Trophoblast cell (in vitro differentiated cells and primary cell): Measurements from ENCODE around the gene BRD3.

ENCODE experiments used
- DNase-seq, 2 donors: peaks; one replicate each; pipeline ENCODE4 v3.0.0-alpha.2; 2016
- H2AFZ ChIP-seq: 2 replicates; pipeline ENCODE4 v1.6.1; 2013; ENCODE audit warnings: low read length, moderate library complexity, mild to moderate bottlenecking; ENCODE audit not compliant: insufficient read depth, poor library complexity
- H2AK5ac ChIP-seq: 2 replicates; pipeline ENCODE4 v1.6.1; 2013; ENCODE audit warnings: mild to moderate bottlenecking, low read length
- H2BK120ac ChIP-seq: 2 replicates; pipeline ENCODE4 v1.6.1; 2013; ENCODE audit warnings: low read length, mild to moderate bottlenecking, moderate library complexity; ENCODE audit not compliant: insufficient read depth, poor library complexity
- H2BK12ac ChIP-seq: 2 replicates; pipeline ENCODE4 v1.6.1; 2013; ENCODE audit warnings: mild to moderate bottlenecking, low read length, moderate library complexity
- H2BK5ac ChIP-seq: 2 replicates; pipeline ENCODE4 v1.6.1; 2013; ENCODE audit warnings: low read length, low read depth, moderate library complexity, mild to moderate bottlenecking; ENCODE audit not compliant: poor library complexity
- H3K14ac ChIP-seq: 2 replicates; pipeline ENCODE4 v1.6.1; 2013; ENCODE audit warnings: mild to moderate bottlenecking, low read length
- H3K18ac ChIP-seq: 2 replicates; pipeline ENCODE4 v1.6.1; 2013; ENCODE audit warnings: mild to moderate bottlenecking, low read length
- H3K23ac ChIP-seq: 2 replicates; pipeline ENCODE4 v1.6.1; 2013; ENCODE audit warnings: low read length
- H3K27ac ChIP-seq: 2 replicates; pipeline ENCODE4 v1.5.1; 2013; ENCODE audit warnings: low read depth, mild to moderate bottlenecking, inconsistent platforms, low read length, moderate library complexity
- H3K27me3 ChIP-seq: 2 replicates; pipeline ENCODE4 v1.6.1; 2013; ENCODE audit warnings: inconsistent platforms, mild to moderate bottlenecking, low read length, moderate library complexity; ENCODE audit not compliant: insufficient read depth
- H3K36me3 ChIP-seq, 2 experiments: 1 replicate in 1 of 2; 2 replicates in 1 of 2; pipeline ENCODE4 v1.6.1; 2013; ENCODE audit warnings: low read length in 2 of 2, mild to moderate bottlenecking in 2 of 2, moderate library complexity in 1 of 2; ENCODE audit not compliant: insufficient read depth in 2 of 2, control insufficient read depth in 1 of 2
- H3K4ac ChIP-seq: 2 replicates; pipeline ENCODE4 v1.6.1; 2013; ENCODE audit warnings: low read depth, mild to moderate bottlenecking, low read length, moderate library complexity
- H3K4me1 ChIP-seq, 2 experiments: 1 replicate in 1 of 2; 2 replicates in 1 of 2; pipeline ENCODE4 v1.6.1; 2013; ENCODE audit warnings: low read length in 2 of 2, mild to moderate bottlenecking in 2 of 2, moderate library complexity in 1 of 2; ENCODE audit not compliant: insufficient read depth in 2 of 2, control insufficient read depth in 1 of 2
- H3K4me2 ChIP-seq: 2 replicates; pipeline ENCODE4 v1.6.1; 2013; ENCODE audit warnings: inconsistent platforms, mild to moderate bottlenecking, low read length, moderate library complexity
- H3K4me3 ChIP-seq: 2 replicates; pipeline ENCODE4 v1.5.1; 2013; ENCODE audit warnings: mild to moderate bottlenecking, low read depth, low read length, inconsistent platforms
- H3K79me1 ChIP-seq: one replicate; pipeline ENCODE4 v1.6.1; 2013; ENCODE audit warnings: low read length
- H3K79me2 ChIP-seq: 2 replicates; pipeline ENCODE4 v1.6.1; 2013; ENCODE audit warnings: low read length, mild to moderate bottlenecking; ENCODE audit not compliant: control insufficient read depth, insufficient read depth, poor library complexity
- H3K9ac ChIP-seq: 2 replicates; pipeline ENCODE4 v1.6.1; 2013; ENCODE audit warnings: mild to moderate bottlenecking, low read length
- H3K9me3 ChIP-seq: 2 replicates; pipeline ENCODE4 v1.6.1; 2013; ENCODE audit warnings: low read depth, mild to moderate bottlenecking, control low read depth, inconsistent platforms, low read length; ENCODE audit not compliant: insufficient read depth
- H4K12ac ChIP-seq: 2 replicates; pipeline ENCODE4 v1.6.1; 2013; ENCODE audit warnings: low read depth, mild to moderate bottlenecking, low read length, moderate library complexity
- H4K8ac ChIP-seq: 2 replicates; pipeline ENCODE4 v1.6.1; 2013; ENCODE audit warnings: low read depth, mild to moderate bottlenecking, low read length, moderate library complexity
- H4K91ac ChIP-seq: one replicate; pipeline ENCODE4 v1.6.1; 2013; ENCODE audit warnings: low read depth, mild to moderate bottlenecking, low read length, moderate library complexity
- WGBS: extraction: QIAGEN DNeasy Blood & Tissue Kit; methylation state at CpG from one replicate; pipeline ENCODE4 v1.1.7; 2013; ENCODE audit warnings: missing lambda C conversion rate; ENCODE audit not compliant: insufficient read length, insufficient coverage; ENCODE audit errors: extremely low coverage; 5-methylcytosine and 5-hydroxymethylcytosine counted together

Gene BRD3

DNA sequence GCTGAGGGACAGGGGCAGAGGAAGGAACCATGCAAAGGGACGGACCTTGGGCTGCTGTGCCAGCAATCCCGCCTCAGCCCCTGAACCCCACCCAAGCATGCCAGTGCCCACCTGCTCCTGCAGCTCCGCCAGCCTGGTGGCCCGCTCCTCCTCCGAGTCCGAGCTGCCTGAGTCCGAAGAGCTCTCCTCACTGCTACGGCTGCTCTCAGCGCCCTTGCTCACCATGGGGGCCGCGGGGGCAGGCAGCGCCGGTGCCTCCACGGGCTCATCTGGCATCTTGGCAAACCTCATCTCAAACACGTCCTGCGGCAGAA is 26.2 kb downstream of the BRD3 start:
- peaks cover 59 to 62% of the 10 kb centered on the region in 2 experiments for H3K36me3 ChIP-seq
- WGBS, result no CpG with 5 or more reads among the region's 16 CpGs
- no peak overlapping the region for H3K23ac ChIP-seq
- H3K27me3 ChIP-seq, result no peaks in the 10 kb centered on the region
- H3K4me2 ChIP-seq, result no peak overlapping the region
- peaks cover 4% of the 10 kb centered on the region for H3K9me3 ChIP-seq
- H3K79me2 ChIP-seq, result no peaks in the 10 kb centered on the region
- H3K4ac ChIP-seq, result no peak overlapping the region
- no peak overlapping the region for H2BK12ac ChIP-seq
- no peak for DNase-seq
- no peak overlapping the region for H2BK120ac ChIP-seq
- no peak overlapping the region for H3K27ac ChIP-seq
- no peaks in the 10 kb centered on the region for H3K79me1 ChIP-seq
- H2AFZ ChIP-seq, result no peak overlapping the region
- H3K4me1 ChIP-seq, result no peaks in the 10 kb centered on the region
- H3K18ac ChIP-seq, result no peak overlapping the region
- no peak overlapping the region for H2BK5ac ChIP-seq
- no peak overlapping the region for H2AK5ac ChIP-seq
- H4K8ac ChIP-seq, result no peak overlapping the region
- no peak overlapping the region for H3K9ac ChIP-seq
- H3K4me3 ChIP-seq, result no peak overlapping the region
- H4K12ac ChIP-seq, result no peak overlapping the region
- no peak overlapping the region for H3K14ac ChIP-seq
- H4K91ac ChIP-seq, result no peak overlapping the region

GRCh38 chr9:134040781-134041648 is 26.8 kb downstream of the BRD3 start:
- no peaks in the 10 kb centered on the region for H3K4me1 ChIP-seq
- H4K91ac ChIP-seq, result no peak overlapping the region
- H4K8ac ChIP-seq, result no peak overlapping the region
- no peak overlapping the region for H3K4me3 ChIP-seq
- H2BK120ac ChIP-seq, result no peak overlapping the region
- no peaks in the 10 kb centered on the region for H3K27me3 ChIP-seq
- H2BK5ac ChIP-seq, result no peak overlapping the region
- H3K79me2 ChIP-seq, result no peaks in the 10 kb centered on the region
- H3K79me1 ChIP-seq, result no peaks in the 10 kb centered on the region
- H3K9ac ChIP-seq, result no peak overlapping the region
- H3K18ac ChIP-seq, result no peak overlapping the region
- H2AK5ac ChIP-seq, result no peak overlapping the region
- peaks cover 3% of the 10 kb centered on the region for H3K9me3 ChIP-seq
- no peak overlapping the region for H4K12ac ChIP-seq
- WGBS, result no CpG with 5 or more reads among the region's 21 CpGs
- no peak overlapping the region for H3K14ac ChIP-seq
- H2BK12ac ChIP-seq, result no peak overlapping the region
- no peak for DNase-seq
- H3K23ac ChIP-seq, result no peak overlapping the region
- no peak overlapping the region for H3K27ac ChIP-seq
- H3K4ac ChIP-seq, result no peak overlapping the region
- H2AFZ ChIP-seq, result no peak overlapping the region
- peaks cover 57 to 60% of the 10 kb centered on the region in 2 experiments for H3K36me3 ChIP-seq
- H3K4me2 ChIP-seq, result no peak overlapping the region

DNA sequence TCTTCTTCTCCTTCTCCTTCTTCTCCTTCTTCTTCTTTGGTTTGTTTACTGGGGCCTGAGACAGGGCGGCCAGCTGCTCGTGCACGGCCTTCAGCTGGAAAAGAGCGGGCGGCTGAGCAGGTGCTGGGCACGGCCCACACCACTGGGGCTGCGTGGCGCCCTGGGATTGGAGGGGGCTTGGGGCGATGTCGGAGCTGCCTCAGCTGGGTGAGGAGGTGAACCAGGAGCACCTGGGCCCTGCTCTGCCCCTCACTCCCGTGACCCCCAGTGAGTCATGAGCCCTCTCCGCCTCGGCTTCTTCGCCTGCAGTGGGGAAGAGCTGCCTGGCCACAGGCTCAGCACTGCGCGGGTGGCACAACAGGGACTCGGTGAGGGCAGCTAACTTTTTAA is 27.7 kb downstream of the BRD3 start:
- no peak for DNase-seq
- Histone ChIP-seq H3K27ac (no peak overlapping the region), H2BK5ac (no peak overlapping the region), H3K79me1 (no peaks in the 10 kb centered on the region), H2BK120ac (no peak overlapping the region), H3K14ac (no peak overlapping the region), H4K8ac (no peak overlapping the region), H3K9ac (no peak overlapping the region), H3K4me1 (no peaks in the 10 kb centered on the region), H2AK5ac (no peak overlapping the region), H2BK12ac (no peak overlapping the region), H3K4ac (no peak overlapping the region), H3K79me2 (no peaks in the 10 kb centered on the region), H3K4me2 (no peak overlapping the region), H3K23ac (no peak overlapping the region), H4K12ac (no peak overlapping the region), H4K91ac (no peak overlapping the region), H3K27me3 (no peaks in the 10 kb centered on the region), H3K18ac (no peak overlapping the region), H2AFZ (no peak overlapping the region), H3K9me3 (peaks cover under 1% of the 10 kb centered on the region), H3K36me3 (peaks cover 57 to 60% of the 10 kb centered on the region in 2 experiments), H3K4me3 (peak overlapping the region; percentile 23)
- WGBS, result no CpG with 5 or more reads among the region's 17 CpGs

GRCh38 chr9:134039386-134040175 is 28.2 kb downstream of the BRD3 start:
- Histone ChIP-seq H3K18ac (no peak overlapping the region), H2AK5ac (no peak overlapping the region), H2BK120ac (no peak overlapping the region), H4K91ac (no peak overlapping the region), H3K4me2 (no peak overlapping the region), H3K36me3 (peaks cover 57 to 60% of the 10 kb centered on the region in 2 experiments), H3K14ac (no peak overlapping the region), H3K27ac (no peak overlapping the region), H3K4me3 (no peak overlapping the region), H2BK12ac (no peak overlapping the region), H3K23ac (no peak overlapping the region), H3K79me2 (no peaks in the 10 kb centered on the region), H3K4ac (no peak overlapping the region), H3K79me1 (no peaks in the 10 kb centered on the region), H2AFZ (no peak overlapping the region), H3K27me3 (no peaks in the 10 kb centered on the region), H2BK5ac (no peak overlapping the region), H3K4me1 (no peaks in the 10 kb centered on the region), H4K8ac (no peak overlapping the region), H3K9ac (no peak overlapping the region), H3K9me3 (peaks cover 2% of the 10 kb centered on the region), H4K12ac (no peak overlapping the region)
- WGBS, result no CpG with 5 or more reads among the region's 20 CpGs
- DNase-seq, result no peak
